Right lobe of liver (tissue), 6 donors: ENCODE data around the gene PTCD1. TPM values are rescaled to one million over a fixed set of nuclear protein-coding genes. Genes with fewer than 3 reads are reported as not detected.

Source experiments
- ATAC-seq, 4 donors: fragments of 200-7000 bp; cut with Tn5 transposase; one replicate each; pipeline ENCODE4 v1.9.1; 2020; ENCODE audit warnings: mild to moderate bottlenecking in 4 of 4, moderate library complexity in 4 of 4
- DNase-seq, 3 donors: peaks; one replicate each; pipeline ENCODE4 v3.0.0-alpha.2; 2020
- H3K27ac ChIP-seq, 3 donors: fragments of 200-600 bp; one replicate each; pipeline ENCODE4 v1.8.0; 2022
- H3K27me3 ChIP-seq, 2 donors: fragments of 200-600 bp; one replicate each; pipeline ENCODE4 v1.8.0; 2022
- H3K36me3 ChIP-seq, 4 donors: fragments of 200-600 bp; sonication (generic) in 1 of 4; one replicate each; pipeline versions ENCODE4 v1.5.1 to v1.8.0; 2017 to 2022; ENCODE audit warnings: control low read depth in 1 of 4
- H3K4me1 ChIP-seq, 4 donors: fragments of 200-600 bp; sonication (generic) in 1 of 4; one replicate each; pipeline versions ENCODE4 v1.5.1 to v1.8.0; 2017 to 2022; ENCODE audit warnings: control low read depth in 1 of 4
- H3K4me3 ChIP-seq, 3 donors: fragments of 200-600 bp; one replicate each; pipeline ENCODE4 v1.8.0; 2022
- H3K9me3 ChIP-seq, 4 donors: fragments of 200-600 bp; sonication (generic) in 1 of 4; one replicate each; pipeline versions ENCODE4 v1.5.1 to v1.8.0; 2017 to 2022; ENCODE audit warnings: control low read depth in 1 of 4
- CTCF ChIP-seq, 4 donors: fragments of 200-600 bp in 3 of 4; fragments of 450-650 bp in 1 of 4; IDR thresholded peaks; one replicate each; pipeline versions ENCODE4 v1.5.1 to v1.8.0; 2016 to 2022; ENCODE audit warnings: antibody characterized with exemption in 4 of 4, mild to moderate bottlenecking in 2 of 4
- POLR2A ChIP-seq: fragments of 450-650 bp; IDR thresholded peaks from one replicate; pipeline ENCODE4 v1.6.1; 2017; ENCODE audit warnings: antibody characterized with exemption, mild to moderate bottlenecking
- WGBS: methylation state at CpG from one replicate; pipeline ENCODE4 v1.1.6; 2018; ENCODE audit warnings: low coverage, low lambda C conversion rate; ENCODE audit not compliant: insufficient coverage; ENCODE audit errors: missing lambda C conversion rate; 5-methylcytosine and 5-hydroxymethylcytosine counted together
- intact Hi-C, 2 donors: fragments of 100-400 bp; cut with DNase I; formaldehyde crosslinking; loops; one replicate each; pipeline versions ENCODE4 v1.11.2 to v1.14.1; 2022
- total RNA-seq, 6 experiments: library from RNA; depleted of rRNA in 2 of 6; stranded (reverse); fragments of >200 nt in 2 of 6; fragmentation: NEBNext Ultra II Directional in 3 of 6; extraction: Animal tissue kit (Norgen Biotek cat#: 25700) in 3 of 6; gene quantifications; one replicate each; pipeline versions ENCODE4 v1.1.0 to v1.2.4, GENCODE V29; 2016 to 2023
- donor health status: DM: no; HTN: yes; CAD: no.
- donor health status: DM: no; HTN: no; CAD: no.
- donor health status: DM: no; HTN: no; CAD: no.
- donor health status: DM: no; HTN: yes; CAD: no.
- donor health status: DM: no; HTN: yes; CAD: no.

Gene PTCD1
- total RNA-seq, 6 experiments from 2014 or later: 2.4 to 5.3 (median 2.8) TPM

- WGBS: 92% methylated on average over 4 of the region's 5 CpGs
- Histone ChIP-seq H3K4me3 (no peak overlapping the region), H3K27ac (no peak overlapping the region), H3K27me3 (no peaks in the 10 kb centered on the region), H3K9me3 (no peaks in the 10 kb centered on the region), H3K36me3 (peaks cover 0 to 41% (median 9%) of the 10 kb centered on the region in 4 donors), H3K4me1 (peaks cover 0 to 19% (median 7%) of the 10 kb centered on the region in 4 donors)
- no peak for TF ChIP-seq CTCF (IDR thresholded peaks at IDR 0.05)
- no peak for DNase-seq
- intact Hi-C loops: no loop called here
- no peak for ATAC-seq
These were observed 34.8 kb downstream of the PTCD1 start for GRCh38 chr7:99403764-99404163.

GRCh38 chr7:99402854-99403253 lies 35.7 kb downstream of the PTCD1 start:
- H3K27ac ChIP-seq: no peak overlapping the region
- H3K9me3 ChIP-seq: no peaks in the 10 kb centered on the region
- ATAC-seq (no peak), DNase-seq (no peak)
- H3K4me3 ChIP-seq: no peak overlapping the region
- 95% methylated on average over 2 of the region's 3 CpGs for WGBS
- no peak for TF ChIP-seq POLR2A
- TF ChIP-seq CTCF (IDR thresholded peaks at IDR 0.05): no peak
- no peaks in the 10 kb centered on the region for H3K27me3 ChIP-seq
- H3K4me1 ChIP-seq: peaks cover 0 to 19% (median 7%) of the 10 kb centered on the region in 4 donors
- intact Hi-C loops: no loop called here
- H3K36me3 ChIP-seq: peaks cover 0 to 48% (median 9%) of the 10 kb centered on the region in 4 donors

- intact Hi-C loops: no loop called here
- Histone ChIP-seq H3K9me3 (no peaks in the 10 kb centered on the region), H3K27ac (no peak overlapping the region), H3K4me1 (peaks cover 0 to 7% (median 0%) of the 10 kb centered on the region in 4 donors), H3K27me3 (no peaks in the 10 kb centered on the region), H3K4me3 (no peak overlapping the region), H3K36me3 (peaks cover 0 to 62% (median 12%) of the 10 kb centered on the region in 4 donors)
- WGBS: 73% methylated on average over 3 of the region's 6 CpGs
- no peak for DNase-seq
- TF ChIP-seq CTCF (IDR thresholded peaks at IDR 0.05) (no peak), POLR2A (no peak)
- no peak for ATAC-seq
These were observed 39.0 kb downstream of the PTCD1 start for GRCh38 chr7:99399597-99399996.

GRCh38 chr7:99398891-99399445 lies 39.6 kb downstream of the PTCD1 start:
- peaks cover 0 to 7% (median 0%) of the 10 kb centered on the region in 4 donors for H3K4me1 ChIP-seq
- no peaks in the 10 kb centered on the region for H3K27me3 ChIP-seq
- intact Hi-C loops: no loop called here
- WGBS: 75% methylated on average over 2 of the region's 5 CpGs
- ATAC-seq: no peak
- H3K27ac ChIP-seq: no peak overlapping the region
- DNase-seq: no peak
- no peaks in the 10 kb centered on the region for H3K9me3 ChIP-seq
- TF ChIP-seq POLR2A (no peak), CTCF (IDR thresholded peaks at IDR 0.05) (no peak)
- peaks cover 0 to 67% (median 12%) of the 10 kb centered on the region in 4 donors for H3K36me3 ChIP-seq
- H3K4me3 ChIP-seq: no peak overlapping the region
